SW480 (cell line): ENCODE data around the gene SCYL1.

Source experiments
- DNase-seq: peaks from one replicate; pipeline ENCODE4 v3.0.0-alpha.2; 2016; ENCODE audit warnings: low spot score

Gene SCYL1

DNA sequence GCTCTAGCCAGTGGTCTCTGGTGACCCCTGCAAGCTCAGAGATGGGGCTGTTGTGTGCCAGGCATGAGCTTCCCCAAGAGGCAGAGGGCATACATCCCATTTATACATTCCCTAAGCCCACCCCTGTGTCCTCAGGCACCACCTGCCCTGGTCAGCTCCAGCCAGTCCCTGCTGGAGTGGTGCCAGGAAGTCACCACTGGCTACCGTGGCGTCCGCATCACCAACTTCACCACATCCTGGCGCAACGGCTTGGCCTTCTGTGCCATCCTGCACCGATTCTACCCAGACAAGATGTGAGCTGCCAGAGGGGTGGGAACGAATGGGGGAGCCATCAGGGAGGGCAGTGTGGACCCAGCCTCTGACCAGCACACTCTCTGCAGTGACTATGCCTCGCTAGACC lies 59.2 kb downstream of the SCYL1 start:
- DNase-seq, result no peak

DNA sequence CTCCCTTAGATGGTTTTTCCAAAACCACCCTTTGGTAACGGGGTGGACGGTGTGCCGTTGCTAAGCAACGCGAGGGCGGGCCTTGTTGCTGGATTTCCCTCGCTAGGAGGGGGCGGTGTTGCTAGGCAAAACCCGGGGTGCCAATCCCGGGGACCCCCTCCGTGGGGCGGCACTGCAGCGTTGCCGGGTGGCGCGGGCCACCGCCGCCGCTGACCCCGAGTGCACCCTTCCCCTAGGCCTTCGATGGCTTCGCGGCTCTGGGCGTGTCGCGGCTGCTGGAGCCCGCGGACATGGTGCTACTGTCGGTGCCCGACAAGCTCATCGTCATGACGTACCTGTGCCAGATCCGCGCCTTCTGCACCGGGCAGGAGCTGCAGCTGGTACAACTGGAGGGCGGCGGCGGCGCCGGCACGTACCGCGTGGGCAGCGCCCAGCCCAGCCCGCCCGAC lies 59.9 kb downstream of the SCYL1 start:
- DNase-seq, result no peak

DNA sequence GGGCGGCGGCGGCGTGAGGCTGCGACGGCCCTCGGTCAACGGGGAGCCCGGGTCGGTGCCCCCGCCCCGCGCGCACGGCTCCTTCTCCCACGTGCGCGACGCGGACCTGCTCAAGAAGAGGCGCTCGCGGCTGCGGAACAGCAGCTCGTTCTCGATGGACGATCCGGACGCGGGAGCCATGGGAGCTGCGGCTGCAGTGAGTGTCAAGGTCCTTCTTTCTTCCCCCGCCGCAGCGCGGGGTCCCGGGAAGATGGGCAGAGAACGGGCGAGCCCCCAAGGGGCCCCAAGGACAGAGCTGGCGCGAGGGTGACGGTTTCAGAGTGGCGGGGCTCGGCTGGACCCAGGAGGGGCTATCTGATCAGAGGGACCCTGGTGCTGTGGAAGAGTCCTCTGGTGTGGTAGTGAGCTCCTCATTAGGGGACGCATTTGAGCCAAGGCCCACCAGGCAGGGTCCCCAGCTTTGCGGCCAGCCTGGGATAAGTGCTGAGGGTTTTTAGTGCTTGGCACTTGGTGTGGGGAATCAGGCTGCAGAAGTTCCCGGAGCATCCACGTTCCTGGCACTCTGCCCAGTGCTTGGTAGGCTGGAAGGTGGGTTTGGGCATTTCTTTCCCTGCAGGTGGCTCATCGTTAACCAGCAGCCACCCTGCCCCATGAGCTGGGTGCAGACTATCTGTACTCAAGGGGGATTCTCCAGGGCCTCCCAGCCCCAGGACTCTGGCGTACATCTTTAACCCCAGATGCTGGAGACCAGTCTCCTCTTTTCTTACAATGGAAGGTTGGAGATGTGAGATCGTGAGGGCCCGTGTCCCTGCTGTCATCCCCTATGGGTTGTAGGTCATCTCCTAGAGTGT lies 60.7 kb downstream of the SCYL1 start:
- no peak for DNase-seq

DNA sequence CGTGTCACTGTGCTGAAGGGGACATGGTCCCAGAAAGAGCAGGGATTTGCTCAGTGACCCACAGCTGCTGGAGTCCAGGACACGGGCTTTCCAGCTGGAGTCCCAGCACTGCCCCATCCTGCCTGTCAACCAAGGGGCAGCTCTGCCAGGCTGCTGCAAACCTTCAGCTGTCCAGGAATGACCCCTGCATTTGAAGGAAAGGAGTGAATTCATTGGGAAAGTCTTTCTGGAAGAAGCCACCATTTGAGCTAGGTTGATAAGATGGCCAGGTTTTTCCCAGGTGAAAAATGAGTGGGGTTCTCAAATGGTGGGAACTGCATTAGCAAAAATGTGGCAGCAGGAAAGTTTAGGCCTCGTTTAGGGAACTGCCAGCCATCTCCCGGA lies 61.4 kb downstream of the SCYL1 start:
- no peak for DNase-seq

DNA sequence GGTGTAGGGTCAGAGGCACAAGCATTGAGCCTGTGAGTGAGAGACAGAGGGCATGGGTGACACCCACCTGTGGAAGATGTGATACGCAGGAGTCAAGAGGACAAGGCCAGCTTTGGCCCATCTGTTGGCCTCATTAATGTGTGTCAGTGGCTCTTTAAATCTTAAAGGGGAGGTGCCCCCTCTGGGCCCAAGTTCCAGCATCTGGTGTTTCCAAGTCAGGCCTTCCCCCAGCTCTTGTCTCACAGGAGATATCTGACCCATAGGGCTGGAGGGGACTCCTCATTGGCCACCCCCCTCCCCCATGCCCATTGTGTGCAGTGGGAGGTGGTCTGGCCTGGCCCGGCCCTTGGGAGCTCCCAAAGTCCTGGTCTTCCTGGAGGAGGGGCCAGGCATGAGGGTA lies 61.8 kb downstream of the SCYL1 start:
- DNase-seq, result no peak
